GM12864 (cell line): ENCODE data around the gene NTN4.

Source experiments
- DNase-seq: peaks from one replicate; pipeline ENCODE4 v3.0.0-alpha.2; 2011; ENCODE audit warnings: low read depth
- H3K4me3 ChIP-seq: 2 replicates; pipeline ENCODE4 v1.5.1; 2011; ENCODE audit warnings: mild to moderate bottlenecking, low read depth, low read length, control low read depth
- TF ChIP-seq, protein P1 (sequence below): IDR thresholded peaks from 2 replicates; pipeline ENCODE4 v1.5.1; 2011; ENCODE audit warnings: low read depth, mild to moderate bottlenecking, moderate library complexity, low read length, control low read depth, inconsistent platforms; ENCODE audit errors: missing control alignments

The NTN4 gene

DNA sequence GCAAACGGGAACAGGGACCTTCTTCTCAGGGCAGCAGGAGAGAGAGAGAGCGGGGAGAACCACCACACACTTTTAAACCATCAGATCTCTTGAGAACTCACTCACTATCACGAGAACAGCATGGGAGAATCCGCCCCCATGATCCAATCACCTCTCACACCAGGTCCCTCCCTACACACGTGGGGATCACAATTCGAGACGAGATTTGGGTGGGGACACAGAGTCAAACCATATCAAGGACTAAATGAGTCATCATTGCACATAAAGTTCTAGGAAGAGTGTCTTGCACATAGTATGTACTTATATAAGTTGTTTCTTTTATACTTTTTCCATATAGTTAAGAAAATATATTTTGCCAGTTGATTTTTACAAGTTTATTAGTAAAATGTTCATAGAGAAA lies 17.6 kb upstream of the NTN4 start:
- no peak for DNase-seq
- H3K4me3 ChIP-seq = no peak overlapping the region
- TF ChIP-seq, protein P1, sequence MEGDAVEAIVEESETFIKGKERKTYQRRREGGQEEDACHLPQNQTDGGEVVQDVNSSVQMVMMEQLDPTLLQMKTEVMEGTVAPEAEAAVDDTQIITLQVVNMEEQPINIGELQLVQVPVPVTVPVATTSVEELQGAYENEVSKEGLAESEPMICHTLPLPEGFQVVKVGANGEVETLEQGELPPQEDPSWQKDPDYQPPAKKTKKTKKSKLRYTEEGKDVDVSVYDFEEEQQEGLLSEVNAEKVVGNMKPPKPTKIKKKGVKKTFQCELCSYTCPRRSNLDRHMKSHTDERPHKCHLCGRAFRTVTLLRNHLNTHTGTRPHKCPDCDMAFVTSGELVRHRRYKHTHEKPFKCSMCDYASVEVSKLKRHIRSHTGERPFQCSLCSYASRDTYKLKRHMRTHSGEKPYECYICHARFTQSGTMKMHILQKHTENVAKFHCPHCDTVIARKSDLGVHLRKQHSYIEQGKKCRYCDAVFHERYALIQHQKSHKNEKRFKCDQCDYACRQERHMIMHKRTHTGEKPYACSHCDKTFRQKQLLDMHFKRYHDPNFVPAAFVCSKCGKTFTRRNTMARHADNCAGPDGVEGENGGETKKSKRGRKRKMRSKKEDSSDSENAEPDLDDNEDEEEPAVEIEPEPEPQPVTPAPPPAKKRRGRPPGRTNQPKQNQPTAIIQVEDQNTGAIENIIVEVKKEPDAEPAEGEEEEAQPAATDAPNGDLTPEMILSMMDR = no peak

DNA sequence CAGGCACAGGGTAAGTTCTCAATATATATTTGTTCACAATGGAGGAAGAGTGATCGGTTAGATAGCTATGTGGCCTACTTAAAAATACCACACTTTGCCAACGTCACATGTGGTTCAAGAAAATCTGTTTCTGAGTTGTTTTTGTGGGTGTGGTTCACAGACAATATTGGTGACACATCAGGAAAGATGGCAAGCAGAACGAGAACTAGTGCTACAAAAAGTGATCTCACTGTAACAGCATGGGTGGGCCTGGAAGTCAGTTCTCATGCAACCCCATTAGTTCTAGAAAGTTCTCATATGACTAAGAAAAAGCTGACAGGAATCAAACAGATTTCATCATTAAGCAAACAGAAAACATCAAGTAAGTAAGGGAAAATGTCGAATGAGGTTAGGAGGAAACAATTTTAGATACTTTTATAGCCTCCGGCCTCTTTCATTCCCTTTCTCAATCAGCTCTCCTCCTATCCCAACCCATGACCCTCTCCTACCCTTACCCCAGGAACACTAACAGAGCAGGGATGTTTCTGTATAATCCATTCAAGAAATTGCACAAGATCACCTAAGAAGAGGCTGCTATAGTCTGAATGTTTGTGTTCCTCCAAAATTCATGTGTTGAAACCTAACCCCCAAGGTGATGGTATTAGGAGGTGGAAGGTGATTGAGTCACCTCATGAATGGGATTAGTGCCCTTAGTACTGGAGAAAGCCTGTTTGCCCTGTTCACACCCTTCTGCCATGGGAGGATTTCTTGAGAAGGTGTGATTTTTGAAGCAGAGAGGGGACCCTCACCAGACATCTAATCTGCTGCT lies 15.5 kb upstream of the NTN4 start:
- no peak overlapping the region for H3K4me3 ChIP-seq
- DNase-seq = no peak
- TF ChIP-seq, protein P1 = no peak

DNA sequence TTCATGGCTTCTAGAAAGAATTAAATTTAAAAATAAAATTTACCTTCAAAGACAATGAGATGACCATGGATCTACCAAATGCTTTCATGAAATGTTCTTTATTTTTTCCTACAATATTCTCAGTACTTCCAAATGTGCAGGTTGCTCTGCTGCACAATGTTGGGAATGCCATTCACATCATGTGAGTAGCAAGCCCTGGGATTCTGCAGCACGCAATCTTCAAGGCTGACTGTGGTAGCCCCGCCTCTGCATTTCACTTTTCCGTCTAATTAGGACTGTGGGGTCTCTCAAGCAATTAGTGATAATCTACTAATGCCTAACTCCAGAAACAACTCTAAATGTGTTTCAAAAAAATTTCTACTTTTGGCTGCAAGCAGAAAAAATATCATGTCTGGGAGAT lies 13.7 kb upstream of the NTN4 start:
- no peak overlapping the region for H3K4me3 ChIP-seq
- TF ChIP-seq, protein P1 = no peak
- no peak for DNase-seq

DNA sequence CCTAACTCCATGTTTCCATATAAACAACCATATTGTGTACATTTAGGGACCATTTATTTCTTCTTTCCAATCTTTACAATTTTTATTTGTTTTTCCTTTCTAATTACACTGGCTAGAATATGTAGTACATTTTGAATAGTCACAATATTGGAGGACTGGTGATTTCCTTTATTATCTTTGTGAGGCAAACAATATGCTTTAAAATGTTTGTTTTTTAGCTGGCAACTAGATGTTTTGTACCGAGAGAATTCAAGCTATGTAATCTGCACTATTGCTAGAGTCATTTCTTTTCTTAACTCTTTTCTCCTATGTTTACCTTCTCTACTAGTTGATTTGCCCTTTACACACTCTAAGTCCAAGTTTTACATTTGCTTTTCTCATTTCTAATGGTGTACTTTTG lies 13.3 kb upstream of the NTN4 start:
- TF ChIP-seq, protein P1 = no peak
- no peak for DNase-seq

DNA sequence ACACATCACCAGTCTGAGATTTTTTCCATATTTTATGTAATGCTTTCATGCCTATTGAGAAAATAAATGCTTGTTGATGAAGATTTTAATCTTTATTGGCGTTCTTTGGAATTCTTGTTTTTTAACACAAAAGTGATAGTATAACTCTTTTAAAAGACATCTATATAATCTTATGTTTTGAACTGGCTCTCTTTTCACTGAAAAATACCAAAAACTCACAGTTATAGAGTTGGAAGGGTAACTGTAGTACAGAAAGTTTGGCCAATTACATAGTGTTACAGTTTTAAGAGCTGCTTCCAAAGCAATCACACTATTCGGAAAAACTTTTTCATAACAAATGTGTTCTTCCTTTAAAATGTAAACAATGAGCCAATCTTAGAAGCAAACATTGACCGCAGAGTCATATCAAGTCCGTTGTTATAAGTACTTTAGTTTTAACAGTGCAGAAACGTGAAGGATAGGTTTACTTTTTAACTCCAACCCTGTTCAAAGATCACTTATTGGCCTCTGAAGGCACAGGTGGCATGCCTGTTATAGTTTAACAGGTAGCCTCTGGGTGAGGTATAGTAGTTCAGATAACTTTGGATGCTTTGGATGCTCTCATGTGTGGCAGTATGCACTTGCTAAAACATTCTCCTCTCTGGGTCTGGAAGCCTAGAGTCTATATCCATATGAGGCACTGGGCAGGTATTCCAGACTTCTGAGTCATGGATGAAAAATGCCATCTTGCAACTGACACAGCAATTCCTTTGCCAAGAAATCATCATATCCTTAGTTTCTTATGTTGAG lies 12.1 kb upstream of the NTN4 start:
- no peak overlapping the region for H3K4me3 ChIP-seq
- TF ChIP-seq, protein P1 = no peak
- no peak for DNase-seq

More for the DNA sequence above, 13.3 kb upstream of the NTN4 start:
- no peak overlapping the region for H3K4me3 ChIP-seq

DNA sequence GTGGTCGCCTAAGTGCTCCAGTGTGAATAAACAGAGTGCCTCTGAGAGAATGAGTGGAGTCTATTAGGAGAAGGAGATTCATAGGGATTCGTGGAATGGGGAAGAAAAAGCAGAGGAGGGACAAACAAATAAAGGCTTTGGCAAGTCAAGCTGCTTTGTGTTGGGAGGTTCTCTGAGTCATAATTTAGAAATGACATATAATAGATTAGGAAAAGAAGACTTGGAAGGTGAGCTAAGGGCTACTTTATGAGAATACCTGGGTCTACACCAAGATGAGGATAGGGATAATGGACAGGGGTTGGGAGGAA lies 6.4 kb upstream of the NTN4 start:
- no peak overlapping the region for H3K4me3 ChIP-seq
- no peak for DNase-seq
- TF ChIP-seq, protein P1 = no peak
